ENCODE results near the gene SF3A2.

Gene SF3A2

DNA sequence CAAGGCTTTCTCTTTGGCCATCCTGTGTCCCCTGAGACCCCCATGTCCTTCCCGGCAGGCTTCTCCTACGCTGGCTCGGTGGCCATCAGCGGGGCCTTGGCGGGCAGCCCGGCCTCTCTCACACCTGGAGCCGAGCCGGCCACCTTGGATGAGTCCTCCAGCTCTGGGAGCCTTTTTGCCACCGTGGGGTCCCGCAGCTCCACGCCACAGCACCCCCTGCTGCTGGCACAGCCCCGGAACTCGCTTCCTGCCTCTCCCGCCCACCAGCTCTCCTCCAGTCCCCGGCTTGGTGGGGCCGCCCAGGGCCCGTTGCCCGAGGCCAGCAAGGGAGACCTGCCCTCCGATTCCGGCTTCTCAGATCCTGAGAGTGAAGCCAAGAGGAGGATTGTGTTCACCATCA, 14.7 kb upstream of the SF3A2 start:
- Histone ChIP-seq H3K9me3 (ENCODE audit: insufficient read depth, low read length) (no peaks in the 10 kb centered on the region), H3K4me1 (ENCODE audit: insufficient read depth, insufficient read length) (peaks cover 10% of the 10 kb centered on the region), H3K9ac (ENCODE audit: insufficient read length, low read depth) (peak overlapping the region; percentile 32), H3K27me3 (ENCODE audit: insufficient read depth, insufficient read length) (no peaks in the 10 kb centered on the region), H3K36me3 (ENCODE audit: insufficient read depth, insufficient read length, low read length) (peaks cover 85% of the 10 kb centered on the region), H3K4me3 (ENCODE audit: insufficient read length, low read depth) (no peak overlapping the region)
- TF ChIP-seq ZNF274 (IDR thresholded peaks at IDR 0.05; ENCODE audit: low read depth, low read length) (no peak), SUZ12 (IDR thresholded peaks at IDR 0.05; ENCODE audit: extremely low read depth, insufficient read depth, insufficient read length) (no peak), YY1 (IDR thresholded peaks at IDR 0.05; ENCODE audit: insufficient read depth, insufficient read length) (no peak)
- no peak for DNase-seq (ENCODE audit: low read depth, low spot score)

DNA sequence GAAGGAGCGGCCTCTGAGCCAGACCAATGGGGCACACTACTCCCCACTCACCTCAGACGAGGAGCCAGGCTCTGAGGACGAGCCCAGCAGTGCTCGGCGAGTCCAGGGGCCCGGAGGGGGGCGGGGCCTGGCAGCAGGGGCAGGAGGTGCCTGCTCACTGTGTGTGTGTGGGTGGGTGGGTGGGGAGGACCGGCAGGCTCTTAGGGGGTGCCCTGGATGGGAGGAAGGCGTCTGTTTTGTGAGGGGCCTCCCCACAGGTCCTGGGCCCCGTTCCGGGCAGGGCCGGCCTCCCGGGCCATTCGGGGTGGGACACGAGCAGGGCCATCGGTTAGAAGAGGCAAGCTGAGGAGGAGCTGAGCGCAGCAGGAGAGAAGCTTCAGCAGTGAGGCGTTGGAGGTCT, 13.2 kb upstream of the SF3A2 start:
- H3K4me3 ChIP-seq (ENCODE audit: insufficient read length, low read depth): no peak overlapping the region
- H3K36me3 ChIP-seq (ENCODE audit: insufficient read depth, insufficient read length, low read length): peaks cover 85% of the 10 kb centered on the region
- no peaks in the 10 kb centered on the region for H3K9me3 ChIP-seq (ENCODE audit: insufficient read depth, low read length)
- H3K27me3 ChIP-seq (ENCODE audit: insufficient read depth, insufficient read length): no peaks in the 10 kb centered on the region
- H3K9ac ChIP-seq (ENCODE audit: insufficient read length, low read depth): no peak overlapping the region
- peaks cover 10% of the 10 kb centered on the region for H3K4me1 ChIP-seq (ENCODE audit: insufficient read depth, insufficient read length)
- no peak for TF ChIP-seq SUZ12 (IDR thresholded peaks at IDR 0.05; ENCODE audit: extremely low read depth, insufficient read depth, insufficient read length)
- no peak for TF ChIP-seq ZNF274 (IDR thresholded peaks at IDR 0.05; ENCODE audit: low read depth, low read length)
- no peak for TF ChIP-seq YY1 (IDR thresholded peaks at IDR 0.05; ENCODE audit: insufficient read depth, insufficient read length)
- DNase-seq (ENCODE audit: low read depth, low spot score): no peak

DNA sequence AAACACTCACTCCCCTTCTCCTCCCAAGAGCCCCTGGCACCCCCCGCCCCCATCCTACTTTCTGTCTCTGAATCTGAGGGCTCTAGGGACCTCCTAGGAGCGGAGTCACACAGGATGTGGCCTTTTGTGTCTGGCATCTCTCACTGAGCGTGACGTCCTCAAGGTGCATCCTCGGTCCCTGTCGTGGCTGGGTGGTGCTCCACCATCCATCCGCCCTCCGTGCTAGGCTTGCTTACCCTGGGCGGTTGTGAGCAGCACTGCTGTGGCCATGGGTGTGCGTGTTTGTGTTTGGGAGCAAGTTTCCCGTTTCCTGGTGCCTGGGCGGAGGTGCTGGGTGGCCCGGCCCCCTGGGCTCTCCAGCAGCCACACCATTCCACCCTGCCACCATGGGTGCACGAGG, 12.7 kb upstream of the SF3A2 start:
- peaks cover 90% of the 10 kb centered on the region for H3K36me3 ChIP-seq (ENCODE audit: insufficient read depth, insufficient read length, low read length)

DNA sequence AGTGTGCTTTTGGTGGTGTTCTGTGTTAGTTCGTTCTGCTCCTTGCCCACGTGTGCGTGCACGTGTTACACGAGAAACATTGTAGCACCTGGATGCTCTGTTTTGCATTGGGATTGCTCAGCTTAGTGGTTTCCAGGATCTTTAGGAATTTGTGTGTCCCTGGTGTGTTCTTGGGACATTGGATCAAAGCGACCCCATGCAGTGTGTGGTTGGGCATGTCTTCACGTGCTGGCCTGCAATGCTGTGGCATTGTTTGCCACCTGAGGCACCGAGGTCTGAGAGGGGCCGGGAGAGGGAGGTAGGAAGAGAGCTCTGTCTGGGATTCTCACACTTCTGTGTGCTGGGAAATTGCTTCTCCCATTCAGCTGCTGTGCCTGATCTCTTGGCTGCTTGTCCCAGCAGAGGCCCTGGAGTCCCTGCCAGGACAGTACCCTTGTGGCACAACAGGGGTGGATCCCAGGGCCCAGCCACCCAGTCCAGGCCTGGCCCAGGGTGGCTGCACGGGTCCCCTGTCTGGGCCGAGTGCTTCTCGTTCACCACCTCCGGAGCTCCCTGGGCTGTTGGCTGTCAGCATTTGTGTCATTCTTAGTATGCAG, 11.8 kb upstream of the SF3A2 start:
- no peak for DNase-seq (ENCODE audit: low read depth, low spot score)
- peaks cover 91% of the 10 kb centered on the region for H3K36me3 ChIP-seq (ENCODE audit: insufficient read depth, insufficient read length, low read length)
- H3K4me3 ChIP-seq (ENCODE audit: insufficient read length, low read depth): no peak overlapping the region
- peaks cover 10% of the 10 kb centered on the region for H3K4me1 ChIP-seq (ENCODE audit: insufficient read depth, insufficient read length)
- no peak overlapping the region for H3K9ac ChIP-seq (ENCODE audit: insufficient read length, low read depth)
- no peaks in the 10 kb centered on the region for H3K9me3 ChIP-seq (ENCODE audit: insufficient read depth, low read length)
- H3K27me3 ChIP-seq (ENCODE audit: insufficient read depth, insufficient read length): no peaks in the 10 kb centered on the region
- TF ChIP-seq SUZ12 (IDR thresholded peaks at IDR 0.05; ENCODE audit: extremely low read depth, insufficient read depth, insufficient read length) (no peak), YY1 (IDR thresholded peaks at IDR 0.05; ENCODE audit: insufficient read depth, insufficient read length) (no peak), ZNF274 (IDR thresholded peaks at IDR 0.05; ENCODE audit: low read depth, low read length) (no peak)

More for the DNA sequence above, 12.7 kb upstream of the SF3A2 start:
- Histone ChIP-seq H3K9me3 (ENCODE audit: insufficient read depth, low read length) (no peaks in the 10 kb centered on the region), H3K4me1 (ENCODE audit: insufficient read depth, insufficient read length) (peaks cover 10% of the 10 kb centered on the region), H3K9ac (ENCODE audit: insufficient read length, low read depth) (no peak overlapping the region), H3K27me3 (ENCODE audit: insufficient read depth, insufficient read length) (no peaks in the 10 kb centered on the region), H3K4me3 (ENCODE audit: insufficient read length, low read depth) (no peak overlapping the region)
- DNase-seq (ENCODE audit: low read depth, low spot score): no peak
- TF ChIP-seq ZNF274 (IDR thresholded peaks at IDR 0.05; ENCODE audit: low read depth, low read length) (no peak), YY1 (IDR thresholded peaks at IDR 0.05; ENCODE audit: insufficient read depth, insufficient read length) (no peak), SUZ12 (IDR thresholded peaks at IDR 0.05; ENCODE audit: extremely low read depth, insufficient read depth, insufficient read length) (no peak)

DNA sequence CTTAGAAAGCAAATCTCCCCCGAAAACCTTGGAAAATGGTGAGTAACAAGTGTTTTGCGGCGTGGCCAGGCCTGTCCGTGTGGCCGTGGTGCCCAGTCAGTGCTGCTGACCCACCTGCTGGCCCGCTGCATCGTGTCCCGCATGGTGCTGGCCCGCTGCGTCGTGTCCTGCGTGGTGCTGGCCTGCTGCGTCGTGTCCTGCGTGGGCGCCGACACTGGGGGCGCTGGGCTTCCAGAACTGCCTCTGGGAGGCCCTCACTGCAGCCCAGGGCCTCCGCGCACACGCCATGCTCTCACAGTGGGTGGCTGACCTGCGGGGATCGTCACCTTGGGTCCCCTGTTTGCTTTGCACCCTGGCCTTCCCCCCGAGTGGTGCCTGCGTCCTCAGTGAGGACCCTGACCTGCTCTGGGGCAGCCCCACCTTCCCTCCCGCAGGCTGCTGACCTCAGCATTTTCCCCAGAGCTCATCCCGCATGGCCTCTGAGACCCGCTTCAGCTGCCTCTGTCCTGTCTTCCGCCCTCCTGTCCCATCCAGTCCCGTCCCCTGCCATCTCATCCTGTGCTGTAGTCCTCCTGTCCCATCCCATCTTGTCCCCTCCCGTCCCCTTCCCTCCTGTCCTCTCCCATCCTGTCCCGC, 11.1 kb upstream of the SF3A2 start:
- no peak for DNase-seq (ENCODE audit: low read depth, low spot score)

DNA sequence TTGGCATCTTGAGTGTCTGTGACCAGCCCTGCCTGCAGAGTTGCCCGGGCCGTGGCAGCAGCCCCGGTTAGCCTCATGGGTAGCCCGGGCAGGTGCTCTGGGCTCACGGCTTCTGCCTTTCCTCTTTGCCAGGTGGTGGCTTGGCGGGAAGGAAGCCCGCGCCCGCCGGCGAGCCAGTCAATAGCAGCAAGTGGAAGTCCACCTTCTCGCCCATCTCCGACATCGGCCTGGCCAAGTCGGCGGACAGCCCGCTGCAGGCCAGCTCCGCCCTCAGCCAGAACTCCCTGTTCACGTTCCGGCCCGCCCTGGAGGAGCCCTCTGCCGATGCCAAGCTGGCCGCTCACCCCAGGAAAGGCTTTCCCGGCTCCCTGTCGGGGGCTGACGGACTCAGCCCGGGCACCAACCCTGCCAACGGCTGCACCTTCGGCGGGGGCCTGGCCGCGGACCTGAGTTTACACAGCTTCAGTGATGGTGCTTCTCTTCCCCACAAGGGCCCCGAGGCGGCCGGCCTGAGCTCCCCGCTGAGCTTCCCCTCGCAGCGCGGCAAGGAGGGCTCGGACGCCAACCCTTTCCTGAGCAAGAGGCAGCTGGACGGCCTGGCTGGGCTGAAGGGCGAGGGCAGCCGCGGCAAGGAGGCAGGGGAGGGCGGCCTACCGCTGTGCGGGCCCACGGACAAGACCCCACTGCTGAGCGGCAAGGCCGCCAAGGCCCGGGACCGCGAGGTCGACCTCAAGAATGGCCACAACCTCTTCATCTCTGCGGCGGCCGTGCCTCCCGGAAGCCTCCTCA, 10.4 kb upstream of the SF3A2 start:
- H3K9me3 ChIP-seq (ENCODE audit: insufficient read depth, low read length): no peaks in the 10 kb centered on the region
- no peak overlapping the region for H3K9ac ChIP-seq (ENCODE audit: insufficient read length, low read depth)
- no peak for TF ChIP-seq YY1 (IDR thresholded peaks at IDR 0.05; ENCODE audit: insufficient read depth, insufficient read length)
- TF ChIP-seq SUZ12 (IDR thresholded peaks at IDR 0.05; ENCODE audit: extremely low read depth, insufficient read depth, insufficient read length): no peak
- no peak for TF ChIP-seq ZNF274 (IDR thresholded peaks at IDR 0.05; ENCODE audit: low read depth, low read length)
- peaks cover 8% of the 10 kb centered on the region for H3K4me1 ChIP-seq (ENCODE audit: insufficient read depth, insufficient read length)
- H3K27me3 ChIP-seq (ENCODE audit: insufficient read depth, insufficient read length): no peaks in the 10 kb centered on the region
- no peak overlapping the region for H3K4me3 ChIP-seq (ENCODE audit: insufficient read length, low read depth)
- DNase-seq (ENCODE audit: low read depth, low spot score): no peak
- peaks cover 93% of the 10 kb centered on the region for H3K36me3 ChIP-seq (ENCODE audit: insufficient read depth, insufficient read length, low read length)

More for the DNA sequence above, 11.1 kb upstream of the SF3A2 start:
- H3K36me3 ChIP-seq (ENCODE audit: insufficient read depth, insufficient read length, low read length): peaks cover 91% of the 10 kb centered on the region
- no peak for TF ChIP-seq ZNF274 (IDR thresholded peaks at IDR 0.05; ENCODE audit: low read depth, low read length)
- TF ChIP-seq YY1 (IDR thresholded peaks at IDR 0.05; ENCODE audit: insufficient read depth, insufficient read length): no peak
- no peak for TF ChIP-seq SUZ12 (IDR thresholded peaks at IDR 0.05; ENCODE audit: extremely low read depth, insufficient read depth, insufficient read length)
- no peaks in the 10 kb centered on the region for H3K9me3 ChIP-seq (ENCODE audit: insufficient read depth, low read length)
- no peaks in the 10 kb centered on the region for H3K27me3 ChIP-seq (ENCODE audit: insufficient read depth, insufficient read length)
- H3K4me1 ChIP-seq (ENCODE audit: insufficient read depth, insufficient read length): peaks cover 10% of the 10 kb centered on the region
- H3K9ac ChIP-seq (ENCODE audit: insufficient read length, low read depth): no peak overlapping the region
- H3K4me3 ChIP-seq (ENCODE audit: insufficient read length, low read depth): no peak overlapping the region

DNA sequence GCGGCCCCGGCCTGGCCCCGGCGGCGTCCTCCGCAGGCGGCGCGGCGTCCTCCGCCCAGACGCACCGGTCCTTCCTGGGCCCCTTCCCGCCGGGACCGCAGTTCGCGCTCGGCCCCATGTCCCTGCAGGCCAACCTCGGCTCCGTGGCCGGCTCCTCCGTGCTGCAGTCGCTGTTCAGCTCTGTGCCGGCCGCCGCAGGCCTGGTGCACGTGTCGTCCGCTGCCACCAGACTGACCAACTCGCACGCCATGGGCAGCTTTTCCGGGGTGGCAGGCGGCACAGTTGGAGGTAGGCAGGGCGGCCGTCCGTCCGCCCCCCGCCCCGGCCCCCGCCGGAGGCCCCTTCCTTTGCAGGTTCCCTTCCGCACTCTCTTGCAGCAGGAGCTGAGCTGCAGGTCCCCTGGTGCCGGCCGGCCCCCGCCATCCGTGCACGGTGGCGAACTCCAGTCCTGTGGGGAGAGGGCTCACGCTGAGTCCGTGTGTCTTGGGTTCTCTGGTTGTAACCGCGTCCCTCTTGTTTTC, 9.7 kb upstream of the SF3A2 start:
- TF ChIP-seq SUZ12 (IDR thresholded peaks at IDR 0.05; ENCODE audit: extremely low read depth, insufficient read depth, insufficient read length) (no peak), ZNF274 (IDR thresholded peaks at IDR 0.05; ENCODE audit: low read depth, low read length) (no peak), YY1 (IDR thresholded peaks at IDR 0.05; ENCODE audit: insufficient read depth, insufficient read length) (no peak)
- Histone ChIP-seq H3K4me1 (ENCODE audit: insufficient read depth, insufficient read length) (peaks cover 8% of the 10 kb centered on the region), H3K9ac (ENCODE audit: insufficient read length, low read depth) (no peak overlapping the region), H3K27me3 (ENCODE audit: insufficient read depth, insufficient read length) (no peaks in the 10 kb centered on the region), H3K9me3 (ENCODE audit: insufficient read depth, low read length) (no peaks in the 10 kb centered on the region), H3K4me3 (ENCODE audit: insufficient read length, low read depth) (no peak overlapping the region), H3K36me3 (ENCODE audit: insufficient read depth, insufficient read length, low read length) (peaks cover 93% of the 10 kb centered on the region)
- no peak for DNase-seq (ENCODE audit: low read depth, low spot score)
